Tracheal epithelial cell (primary cell): ENCODE results near the gene USP44. TPM values are rescaled to one million over a fixed set of nuclear protein-coding genes. Genes with fewer than 3 reads are reported as not detected.

ENCODE experiments used
- total RNA-seq: library from RNA; depleted of rRNA; stranded (reverse); fragments of >200 nt; gene quantifications from 2 replicates; pipeline ENCODE4 v1.2.1, GENCODE V29; 2014

The USP44 gene
- 0.21 and 0.96 TPM in 2 replicates for total RNA-seq

DNA sequence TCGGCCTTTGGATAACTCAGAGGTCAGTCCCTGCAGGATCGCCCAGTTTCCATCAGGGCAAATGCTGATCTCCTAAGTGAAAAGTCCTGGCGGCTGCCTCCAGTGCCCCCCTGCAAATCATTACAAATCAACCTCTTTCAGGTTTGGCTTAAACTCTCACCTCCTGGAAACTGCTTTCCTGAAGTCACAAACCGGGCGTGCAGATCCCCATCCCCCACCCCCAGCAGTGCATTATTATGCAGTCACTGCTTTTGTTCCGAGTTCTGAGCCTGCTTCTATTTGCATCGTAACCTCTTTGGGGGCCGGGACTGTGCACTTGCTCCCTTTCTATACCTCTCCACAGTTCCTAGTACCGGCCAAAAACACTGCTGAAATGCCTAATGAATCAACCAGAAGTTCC, at the start of gene USP44:
TSS of gene USP44 (minus strand) at position 172 of the 400 bp plus-strand sequence. CDS start 17,220 bp downstream, outside the sequence.

DNA sequence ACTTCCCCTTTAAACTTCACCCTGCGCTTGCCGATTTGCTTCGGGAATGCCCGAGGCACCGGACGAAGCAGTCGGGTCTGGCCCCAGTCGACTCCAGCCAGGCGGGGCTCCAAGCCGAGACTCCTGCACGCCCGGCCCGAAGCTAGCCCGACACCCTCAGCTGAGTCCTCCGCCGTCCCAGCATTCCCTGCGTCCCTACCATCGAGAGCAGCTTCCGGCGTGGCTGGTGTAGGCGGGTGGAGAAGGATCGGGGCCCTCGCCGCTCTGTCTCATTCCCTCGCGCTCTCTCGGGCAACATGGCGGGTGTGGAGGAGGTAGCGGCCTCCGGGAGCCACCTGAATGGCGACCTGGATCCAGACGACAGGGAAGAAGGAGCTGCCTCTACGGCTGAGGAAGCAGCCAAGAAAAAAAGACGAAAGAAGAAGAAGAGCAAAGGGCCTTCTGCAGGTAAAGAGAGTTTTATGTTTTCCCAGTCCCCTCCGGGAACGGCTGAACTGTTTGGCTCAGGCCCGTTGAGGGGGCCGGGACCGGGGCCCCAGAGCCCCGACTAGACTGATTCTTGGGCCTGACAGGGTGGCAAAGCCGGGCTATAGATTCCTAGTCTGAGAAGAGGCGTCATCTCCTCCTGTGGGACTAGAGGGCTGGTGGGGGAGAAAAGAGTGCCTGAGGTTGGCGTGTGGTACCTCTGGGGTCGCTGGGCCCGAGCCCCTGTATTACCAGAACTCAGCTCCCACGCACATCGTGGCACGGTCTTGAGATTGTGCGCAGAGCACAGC, 77.2 kb downstream of the USP44 start, which contains the start of gene METAP2:
TSS of gene METAP2 (plus strand) at position 269 of the 776 bp plus-strand sequence. CDS start at position 297, 28 bp downstream.

Other genes starting within 250 kb of the USP44 start
- 47.0 and 67.1 TPM in 2 replicates for gene METAP2, start 77.3 kb downstream of the USP44 start, total RNA-seq
- gene NTN4, start 239.3 kb upstream of the USP44 start, total RNA-seq: 47.5 and 108 TPM in 2 replicates